Natural killer cell (primary cell): Measurements from ENCODE around the gene CACNA1C. TPM values are rescaled to one million over a fixed set of nuclear protein-coding genes. Genes with fewer than 3 reads are reported as not detected.

Experiments
- ATAC-seq, 3 donors: fragments of 150-1000 bp in 2 of 3; fragments of 200-7000 bp in 1 of 3; cut with Tn5 transposase; 1 replicate in 1 of 3; 2 replicates in 2 of 3; pipeline ENCODE4 v1.10.0; 2021; ENCODE audit warnings: mild to moderate bottlenecking in 2 of 3, moderate library complexity in 2 of 3
- DNase-seq, 2 donors: peaks; one replicate each; pipeline versions ENCODE4 v3.0.0 to v3.0.0-alpha.2; 2013 to 2021; ENCODE audit warnings: mixed read lengths in 1 of 2
- H3K27ac ChIP-seq: one replicate; pipeline ENCODE4 v1.5.1; 2013; ENCODE audit warnings: mild to moderate bottlenecking, low read length
- H3K27me3 ChIP-seq: one replicate; pipeline ENCODE4 v1.6.1; 2013; ENCODE audit warnings: low read length; ENCODE audit not compliant: control insufficient read depth, insufficient read depth
- H3K36me3 ChIP-seq: one replicate; pipeline ENCODE4 v1.6.1; 2013; ENCODE audit warnings: low read length; ENCODE audit not compliant: control insufficient read depth, insufficient read depth
- H3K4me1 ChIP-seq: one replicate; pipeline ENCODE4 v1.6.1; 2013; ENCODE audit warnings: low read length; ENCODE audit not compliant: control insufficient read depth, insufficient read depth
- H3K4me3 ChIP-seq: one replicate; pipeline ENCODE4 v1.5.1; 2013; ENCODE audit warnings: low read length
- H3K9me3 ChIP-seq: one replicate; pipeline ENCODE4 v1.6.1; 2013; ENCODE audit warnings: low read length; ENCODE audit not compliant: control insufficient read depth, insufficient read depth
- H3K27ac Mint-ChIP-seq, 2 donors: one replicate each; pipeline ENCODE4 v1.8.0; 2022; ENCODE audit warnings: mild to moderate bottlenecking in 2 of 2, mixed read lengths in 2 of 2, moderate library complexity in 1 of 2
- H3K27me3 Mint-ChIP-seq, 2 donors: one replicate each; pipeline ENCODE4 v1.8.0; 2022; ENCODE audit warnings: low read depth in 2 of 2, mixed read lengths in 2 of 2
- H3K36me3 Mint-ChIP-seq: one replicate; pipeline ENCODE4 v1.8.0; 2022; ENCODE audit warnings: mixed read lengths
- H3K4me1 Mint-ChIP-seq, 2 donors: one replicate each; pipeline ENCODE4 v1.8.0; 2022; ENCODE audit warnings: mixed read lengths in 2 of 2
- H3K4me3 Mint-ChIP-seq: one replicate; pipeline ENCODE4 v1.8.0; 2022; ENCODE audit warnings: mild to moderate bottlenecking, moderate library complexity, mixed read lengths
- H3K9me3 Mint-ChIP-seq, 2 donors: one replicate each; pipeline ENCODE4 v1.8.0; 2022; ENCODE audit warnings: mixed read lengths in 2 of 2
- CTCF ChIP-seq: fragments of 200-600 bp; IDR thresholded peaks from one replicate; pipeline ENCODE4 v1.8.0; 2022; ENCODE audit warnings: antibody characterized with exemption
- WGBS: methylation state at CpG from one replicate; pipeline ENCODE4 v1.1.7; 2013; ENCODE audit warnings: missing lambda C conversion rate; ENCODE audit not compliant: insufficient coverage; 5-methylcytosine and 5-hydroxymethylcytosine counted together
- intact Hi-C: fragments of 100-400 bp; cut with micrococcal nuclease; formaldehyde crosslinking; loops from one replicate; pipeline ENCODE4 v1.14.2; 2022
- total RNA-seq, 4 donors: library from RNA; stranded (reverse); fragments of 120-200 nt in 1 of 4; gene quantifications; one replicate each; pipeline versions ENCODE4 v1.2.3 to v1.2.4, GENCODE V29; 2013 to 2022

The CACNA1C gene
- total RNA-seq, 3 donors from 2014 or later (not counting 1 experiment from before 2014, with no cell fraction given): 0.07 to 0.35 (median 0.08) TPM

GRCh38 chr12:2154050-2154449 is 101.3 kb downstream of the CACNA1C start:
- Mint-ChIP-seq H3K4me3 (no peak overlapping the region), H3K9me3 (no peaks in the 10 kb centered on the region), H3K36me3 (no peaks in the 10 kb centered on the region), H3K27me3 (peaks cover 9 to 27% of the 10 kb centered on the region in 2 donors), H3K27ac (no peak overlapping the region), H3K4me1 (no peaks in the 10 kb centered on the region)
- intact Hi-C loops: no loop called here
- Histone ChIP-seq H3K4me3 (no peak overlapping the region), H3K27ac (no peak overlapping the region), H3K9me3 (no peaks in the 10 kb centered on the region), H3K4me1 (no peaks in the 10 kb centered on the region), H3K36me3 (no peaks in the 10 kb centered on the region), H3K27me3 (no peaks in the 10 kb centered on the region)
- TF ChIP-seq CTCF: no peak
- 75% methylated on average over 9 of the region's 9 CpGs for WGBS
- no peak for DNase-seq
- ATAC-seq: no peak

GRCh38 chr12:2154521-2154920 is 101.7 kb downstream of the CACNA1C start:
- no peaks in the 10 kb centered on the region for H3K9me3 ChIP-seq

GRCh38 chr12:2156333-2156732 is 103.5 kb downstream of the CACNA1C start:
- Histone ChIP-seq H3K27ac (no peak overlapping the region), H3K4me1 (no peaks in the 10 kb centered on the region), H3K36me3 (no peaks in the 10 kb centered on the region), H3K9me3 (no peaks in the 10 kb centered on the region), H3K4me3 (no peak overlapping the region), H3K27me3 (no peaks in the 10 kb centered on the region)
- H3K9me3 Mint-ChIP-seq: no peaks in the 10 kb centered on the region
- ATAC-seq (no peak), DNase-seq (no peak)
- WGBS: 66% methylated on average over 2 of the region's 5 CpGs
- H3K4me3 Mint-ChIP-seq: no peak overlapping the region
- no peak overlapping the region for H3K27ac Mint-ChIP-seq
- H3K4me1 Mint-ChIP-seq: no peaks in the 10 kb centered on the region
- peaks cover 0 to 4% of the 10 kb centered on the region in 2 donors for H3K27me3 Mint-ChIP-seq
- TF ChIP-seq CTCF: no peak
- intact Hi-C loops: no loop called here
- H3K36me3 Mint-ChIP-seq: no peaks in the 10 kb centered on the region

More at GRCh38 chr12:2154521-2154920, 101.7 kb downstream of the CACNA1C start:
- Histone ChIP-seq H3K4me3 (no peak overlapping the region), H3K27me3 (no peaks in the 10 kb centered on the region), H3K27ac (no peak overlapping the region), H3K36me3 (no peaks in the 10 kb centered on the region), H3K4me1 (no peaks in the 10 kb centered on the region)
- no peaks in the 10 kb centered on the region for H3K36me3 Mint-ChIP-seq
- TF ChIP-seq CTCF: no peak
- no peaks in the 10 kb centered on the region for H3K4me1 Mint-ChIP-seq
- no peak overlapping the region for H3K27ac Mint-ChIP-seq
- H3K27me3 Mint-ChIP-seq: peaks cover 8 to 22% of the 10 kb centered on the region in 2 donors
- no peak overlapping the region for H3K4me3 Mint-ChIP-seq
- WGBS: 91% methylated on average over 6 of the region's 6 CpGs
- DNase-seq (no peak), ATAC-seq (no peak)
- intact Hi-C loops: no loop called here
- H3K9me3 Mint-ChIP-seq: no peaks in the 10 kb centered on the region

DNA sequence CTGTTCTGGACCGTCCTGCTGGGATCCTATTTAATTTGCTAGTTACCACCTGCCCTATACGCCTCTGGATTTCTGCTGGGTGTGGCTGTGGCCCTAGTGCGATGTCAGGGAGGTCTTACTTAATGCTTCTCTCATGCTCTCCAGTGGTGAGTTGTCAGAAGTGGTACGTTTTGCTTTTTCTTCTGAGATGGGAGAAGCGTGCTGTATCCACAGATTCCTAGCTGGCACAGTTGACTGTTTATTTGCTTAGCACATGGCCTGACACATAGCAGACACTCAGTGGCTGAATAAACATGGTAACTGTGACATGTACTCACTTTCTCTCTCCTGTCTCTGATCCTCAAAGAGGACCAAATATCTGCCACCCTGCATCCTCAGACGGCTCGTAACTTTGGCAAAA is 107.3 kb downstream of the CACNA1C start:
- no peaks in the 10 kb centered on the region for H3K36me3 ChIP-seq
- Mint-ChIP-seq H3K4me3 (no peak overlapping the region), H3K36me3 (no peaks in the 10 kb centered on the region), H3K27ac (no peak overlapping the region), H3K4me1 (no peaks in the 10 kb centered on the region), H3K27me3 (peaks cover 0 to 11% of the 10 kb centered on the region in 2 donors), H3K9me3 (no peaks in the 10 kb centered on the region)
- no peaks in the 10 kb centered on the region for H3K4me1 ChIP-seq
- no peak overlapping the region for H3K27ac ChIP-seq
- ATAC-seq (no peak), DNase-seq (no peak)
- 87% methylated on average over 7 of the region's 7 CpGs for WGBS
- H3K27me3 ChIP-seq: no peaks in the 10 kb centered on the region
- intact Hi-C loops: no loop called here
- H3K4me3 ChIP-seq: no peak overlapping the region
- no peaks in the 10 kb centered on the region for H3K9me3 ChIP-seq
- no peak for TF ChIP-seq CTCF
